Body of pancreas (tissue), 4 donors: ENCODE measurements around the gene SLC1A4.

Experiments used
- POLR2A ChIP-seq, 3 donors: fragments of 450-650 bp; IDR thresholded peaks; one replicate each; pipeline ENCODE4 v1.6.1; 2016; ENCODE audit warnings: antibody characterized with exemption in 3 of 3, mild to moderate bottlenecking in 2 of 3
- TF ChIP-seq, protein P1 (sequence below), 7 experiments: fragments of 450-650 bp in 4 of 7; fragments of 200-600 bp in 3 of 7; sonication (generic) in 3 of 7; IDR thresholded peaks; one replicate each; pipeline ENCODE4 v1.5.1; 2016 to 2019; ENCODE audit warnings: antibody characterized with exemption in 7 of 7

- TF ChIP-seq, protein P1, sequence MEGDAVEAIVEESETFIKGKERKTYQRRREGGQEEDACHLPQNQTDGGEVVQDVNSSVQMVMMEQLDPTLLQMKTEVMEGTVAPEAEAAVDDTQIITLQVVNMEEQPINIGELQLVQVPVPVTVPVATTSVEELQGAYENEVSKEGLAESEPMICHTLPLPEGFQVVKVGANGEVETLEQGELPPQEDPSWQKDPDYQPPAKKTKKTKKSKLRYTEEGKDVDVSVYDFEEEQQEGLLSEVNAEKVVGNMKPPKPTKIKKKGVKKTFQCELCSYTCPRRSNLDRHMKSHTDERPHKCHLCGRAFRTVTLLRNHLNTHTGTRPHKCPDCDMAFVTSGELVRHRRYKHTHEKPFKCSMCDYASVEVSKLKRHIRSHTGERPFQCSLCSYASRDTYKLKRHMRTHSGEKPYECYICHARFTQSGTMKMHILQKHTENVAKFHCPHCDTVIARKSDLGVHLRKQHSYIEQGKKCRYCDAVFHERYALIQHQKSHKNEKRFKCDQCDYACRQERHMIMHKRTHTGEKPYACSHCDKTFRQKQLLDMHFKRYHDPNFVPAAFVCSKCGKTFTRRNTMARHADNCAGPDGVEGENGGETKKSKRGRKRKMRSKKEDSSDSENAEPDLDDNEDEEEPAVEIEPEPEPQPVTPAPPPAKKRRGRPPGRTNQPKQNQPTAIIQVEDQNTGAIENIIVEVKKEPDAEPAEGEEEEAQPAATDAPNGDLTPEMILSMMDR (IDR thresholded peaks at IDR 0.05), result no peak
- no peak for TF ChIP-seq POLR2A (IDR thresholded peaks at IDR 0.05)
Observed at GRCh38 chr2:65020943-65021528, 31.8 kb downstream of the SLC1A4 start.
